Activated CD4-positive, CD25-positive, alpha-beta regulatory T cell treated with anti-CD3 and anti-CD28 coated beads, Interleukin-2, amount 50 U/mL, for 24 hours (primary cell): Measurements from ENCODE around the gene ARL4C.
A peak's percentile ranks its signal among the peaks of the same experiment; 100 is the strongest.

Source experiments
- ATAC-seq, 2 donors: fragments of 150-1000 bp; cut with Tn5 transposase; one replicate each; pipeline ENCODE4 v1.10.0; 2021; ENCODE audit warnings: mild to moderate bottlenecking in 1 of 2, moderate library complexity in 1 of 2

Gene ARL4C

GRCh38 chr2:234497594-234498235 lies 834 bp upstream of the ARL4C start:
- ATAC-seq = no peak

GRCh38 chr2:234496055-234496834 lies 636 bp downstream of the ARL4C start:
- ATAC-seq = peak; percentile 55 to 61

- no peak for ATAC-seq
Measured at GRCh38 chr2:234495251-234496054, 1.4 kb downstream of the ARL4C start.

- ATAC-seq = no peak
Measured at GRCh38 chr2:234494361-234495250, 2.3 kb downstream of the ARL4C start.

- no peak for ATAC-seq
Measured at GRCh38 chr2:234493796-234494195, 3.1 kb downstream of the ARL4C start.

DNA sequence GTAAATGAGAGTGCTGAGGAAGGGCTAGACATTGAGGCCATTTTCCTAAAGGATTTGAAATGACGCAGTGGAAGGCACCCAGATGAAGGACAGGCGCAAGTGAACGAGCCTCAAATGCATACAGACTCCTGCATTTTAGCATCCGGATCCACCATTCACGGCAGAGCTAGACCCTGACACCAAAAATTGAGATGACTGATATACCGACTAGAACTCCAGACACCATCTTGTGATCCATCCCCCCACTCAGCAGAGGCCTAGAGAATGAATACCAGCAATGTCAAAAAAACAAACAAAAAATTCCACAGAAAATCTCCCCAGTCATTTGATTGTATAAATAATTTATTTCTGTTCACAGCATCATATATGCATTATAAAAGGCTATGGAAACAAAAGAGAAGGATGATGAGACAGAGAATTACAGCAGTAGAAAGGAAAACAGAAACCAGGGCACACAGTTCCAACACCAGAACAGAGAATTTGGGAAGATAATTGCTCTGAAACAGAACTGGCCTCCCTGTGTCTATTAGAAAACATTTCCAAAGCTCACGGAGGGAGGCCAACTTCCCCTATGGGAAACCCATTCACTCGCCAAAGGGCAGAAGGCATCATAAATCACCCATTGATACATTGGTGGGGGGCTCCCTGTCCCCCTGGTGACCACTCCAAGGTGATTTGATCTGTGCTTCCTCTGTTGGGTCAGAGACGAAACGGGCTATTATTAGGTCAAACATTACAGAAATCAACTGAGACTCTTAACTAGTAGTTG lies 4.0 kb downstream of the ARL4C start:
- ATAC-seq = no peak

GRCh38 chr2:234491897-234492296 lies 5.0 kb downstream of the ARL4C start:
- no peak for ATAC-seq

- ATAC-seq = no peak
Measured at GRCh38 chr2:234491281-234491680, 5.6 kb downstream of the ARL4C start.

DNA sequence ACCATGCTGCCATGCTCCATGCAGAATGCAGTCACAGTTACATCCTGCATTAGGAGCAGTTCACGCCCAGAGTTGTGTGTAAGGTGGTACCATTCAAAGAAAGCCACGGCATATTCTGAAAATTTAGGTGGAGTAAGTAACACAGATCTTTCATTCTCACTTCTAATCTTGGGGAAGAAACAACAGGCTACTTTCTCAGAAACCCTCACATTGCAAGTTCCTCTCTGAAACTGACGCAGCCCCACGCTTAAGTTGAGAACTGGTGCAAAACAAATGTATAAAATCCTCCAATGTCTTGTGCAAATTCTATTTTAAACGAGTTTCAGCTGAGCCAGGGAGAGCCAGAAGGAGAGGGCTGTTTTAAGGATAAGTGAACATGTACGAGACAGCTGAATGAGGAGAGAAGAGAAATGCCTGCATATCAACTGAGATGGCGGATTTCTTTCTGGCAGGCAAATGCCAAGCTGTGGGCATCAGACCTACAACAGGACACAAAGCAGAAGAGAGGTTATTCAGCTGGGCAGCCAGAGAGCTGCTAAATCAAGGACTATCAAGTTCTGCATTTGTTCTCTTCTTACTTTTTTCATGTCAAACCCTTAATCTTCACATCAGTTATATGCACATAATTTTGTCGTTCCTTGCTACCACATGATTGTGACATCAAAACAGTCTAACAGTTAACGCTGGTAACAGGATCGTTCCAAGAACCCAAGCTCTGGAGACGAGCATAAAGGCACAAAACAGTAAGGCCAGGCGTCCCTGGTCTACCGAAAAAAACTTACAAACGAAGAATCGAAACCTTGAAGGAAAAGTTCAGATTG lies 6.4 kb downstream of the ARL4C start:
- ATAC-seq = peak; percentile 45 to 50

- ATAC-seq = peak; percentile 83
Measured at GRCh38 chr2:234488913-234489451, 7.9 kb downstream of the ARL4C start.

DNA sequence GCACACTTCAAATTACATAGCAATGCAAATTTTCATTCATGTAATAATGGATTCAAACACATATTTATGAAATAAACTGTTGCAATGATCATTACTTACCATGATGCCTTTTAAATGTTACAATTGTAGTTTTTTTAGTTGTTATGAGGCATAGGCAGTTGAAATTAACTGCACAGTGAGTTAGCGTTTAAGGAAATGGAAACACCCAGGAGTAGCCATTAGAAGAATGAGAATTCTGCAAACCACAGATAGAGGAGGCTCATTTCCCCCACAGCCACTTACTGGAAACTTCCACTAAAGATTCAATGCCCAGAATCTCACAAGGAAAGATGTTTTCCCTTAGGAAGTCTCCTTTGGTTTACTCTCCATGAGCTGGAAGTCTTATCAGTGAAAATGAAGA lies 8.4 kb downstream of the ARL4C start:
- ATAC-seq = no peak

DNA sequence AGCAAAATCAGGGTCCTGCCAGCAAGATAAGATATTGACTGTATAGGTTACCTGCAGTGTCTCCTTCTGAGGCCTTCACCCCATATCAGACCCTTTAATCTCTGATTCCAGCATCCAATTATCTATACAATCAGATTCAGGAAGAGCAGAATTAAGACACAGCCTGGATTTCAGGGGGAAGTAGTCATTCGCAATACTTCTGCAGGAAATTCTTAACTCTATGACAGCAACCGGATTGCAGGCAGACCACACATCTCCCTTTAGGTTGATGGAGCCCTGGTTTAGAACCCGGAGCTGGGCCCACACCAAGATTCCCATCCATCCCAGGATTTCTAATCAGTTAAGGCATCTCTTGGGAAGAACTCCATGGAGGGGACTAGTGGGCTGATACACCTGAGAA lies 9.5 kb downstream of the ARL4C start:
- no peak for ATAC-seq

GRCh38 chr2:234483568-234484251 lies 13.2 kb downstream of the ARL4C start:
- peak; percentile 74 to 76 for ATAC-seq

- ATAC-seq = no peak
Measured at GRCh38 chr2:234481301-234481700, 15.6 kb downstream of the ARL4C start.

DNA sequence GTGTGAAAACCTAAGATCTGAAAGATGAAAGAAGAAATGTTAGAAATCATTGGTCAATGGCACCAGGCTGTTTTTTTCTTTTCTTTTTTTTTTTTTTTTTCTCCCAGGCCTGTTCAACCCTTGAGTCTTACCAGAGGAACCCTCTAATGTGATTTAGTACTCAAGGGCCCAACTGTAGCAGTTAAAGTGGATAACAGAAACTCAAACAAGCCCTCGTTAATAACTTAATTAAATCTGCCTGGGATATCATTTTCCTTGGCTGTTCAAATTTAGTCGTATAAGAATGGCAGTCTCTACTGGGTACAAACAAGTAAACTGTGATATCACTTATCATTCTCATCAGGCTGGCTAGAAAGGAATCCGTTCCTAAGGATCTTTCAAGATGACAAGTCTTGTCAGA lies 16.5 kb downstream of the ARL4C start:
- no peak for ATAC-seq

DNA sequence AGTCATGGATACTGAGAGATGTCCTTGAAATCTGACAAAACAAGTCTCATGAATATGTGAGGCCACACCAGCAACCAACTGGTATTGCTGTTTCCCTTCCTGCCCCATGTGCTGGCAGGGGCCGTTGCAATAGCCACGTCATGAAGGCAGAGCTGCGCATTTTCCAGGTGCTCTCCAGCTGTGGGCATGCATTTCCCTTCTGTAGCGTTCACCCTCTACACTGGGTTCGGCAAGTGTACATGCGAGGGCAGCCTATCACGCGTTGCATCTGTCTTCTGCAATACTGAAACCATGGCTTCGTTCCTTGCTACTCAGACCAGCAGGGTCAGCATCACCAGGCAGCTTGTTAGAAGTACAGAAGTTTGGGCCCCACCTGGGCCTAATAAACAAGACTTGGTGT lies 17.4 kb downstream of the ARL4C start:
- ATAC-seq = no peak

DNA sequence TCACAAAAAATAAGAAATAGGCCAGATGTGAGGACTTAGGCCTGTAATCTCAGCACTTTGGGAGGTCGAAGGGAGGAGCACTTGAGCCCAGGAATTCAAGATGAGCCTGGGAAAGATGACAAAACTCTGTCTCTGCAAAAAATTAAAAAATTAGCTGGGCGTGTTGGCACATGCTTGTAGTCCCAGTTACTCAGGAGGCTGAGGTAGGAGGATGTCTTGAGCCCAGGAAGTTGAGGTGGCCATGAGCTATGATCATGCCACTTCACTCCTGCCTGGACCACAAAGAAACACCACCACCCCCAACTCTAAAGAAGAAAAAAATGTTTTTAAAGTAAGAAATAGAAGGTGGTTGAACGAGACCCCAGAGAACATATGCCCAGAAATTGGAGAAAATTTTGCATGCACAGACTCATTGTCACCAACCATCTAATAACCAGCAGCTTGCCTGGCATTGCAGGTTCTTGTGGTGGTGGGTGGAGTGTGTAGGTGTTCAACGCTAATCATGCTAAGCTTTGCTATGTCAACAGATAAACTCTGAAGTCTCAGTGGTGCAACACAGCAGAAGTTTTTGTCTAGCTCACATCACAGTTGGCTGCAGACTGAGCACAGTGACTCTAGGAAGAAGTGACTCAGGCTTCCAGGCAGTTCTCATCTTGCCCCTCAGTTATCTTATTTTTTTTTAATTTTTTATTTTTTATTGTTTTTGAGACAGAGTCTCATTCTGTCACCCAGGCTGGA lies 18.6 kb downstream of the ARL4C start:
- ATAC-seq = peak; percentile 80 to 84

DNA sequence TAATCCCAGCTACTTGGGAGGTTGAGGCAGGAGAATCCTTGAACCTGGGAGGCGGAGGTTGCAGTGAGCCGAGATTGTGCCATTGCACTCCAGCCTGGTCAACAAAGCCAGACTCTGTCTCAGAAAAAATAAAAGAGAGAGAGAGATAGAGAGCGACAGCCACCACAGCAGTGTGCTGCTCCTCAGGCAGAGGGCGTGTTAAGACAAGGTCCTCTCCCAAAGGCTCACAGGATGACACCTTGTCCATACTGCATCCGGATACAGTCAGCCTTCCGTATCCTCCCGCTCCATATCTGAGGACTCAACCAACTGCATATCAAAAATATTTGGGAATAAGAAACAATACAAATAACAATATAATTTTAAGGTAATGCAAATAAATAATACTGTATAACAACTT lies 20.1 kb downstream of the ARL4C start:
- no peak for ATAC-seq

- ATAC-seq = no peak
Measured at GRCh38 chr2:234474654-234475053, 22.2 kb downstream of the ARL4C start.
